Stimulated activated CD8-positive, alpha-beta memory T cell treated with anti-CD3 and anti-CD28 coated beads, Interleukin-4, amount 100 ng/mL, for 24 hours (primary cell): ENCODE measurements around the gene PLCXD3.
"Not testable (repeated sequence)": the region's sequence is repeated elsewhere in the genome, so short reads cannot be mapped to it uniquely, and the experiment has no call there.

ENCODE experiments used
- DNase-seq: peaks from one replicate; pipeline ENCODE4 v3.0.0-alpha.2; 2020; ENCODE audit warnings: low read depth

Gene PLCXD3

GRCh38 chr5:41347569-41347968 is 162.8 kb downstream of the PLCXD3 start:
- no peak for DNase-seq

GRCh38 chr5:41346609-41347008 is 163.8 kb downstream of the PLCXD3 start:
- DNase-seq, result no peak

GRCh38 chr5:41345295-41345694 is 165.1 kb downstream of the PLCXD3 start:
- no peak for DNase-seq

GRCh38 chr5:41339339-41339738 is 171.1 kb downstream of the PLCXD3 start:
- no peak for DNase-seq

- no peak for DNase-seq
Observed at GRCh38 chr5:41338136-41338675, 172.2 kb downstream of the PLCXD3 start.

GRCh38 chr5:41337724-41338123 is 172.7 kb downstream of the PLCXD3 start:
- no peak for DNase-seq

- DNase-seq, result no peak
Observed at GRCh38 chr5:41337216-41337615, 173.2 kb downstream of the PLCXD3 start.

GRCh38 chr5:41336471-41336870 is 173.9 kb downstream of the PLCXD3 start:
- DNase-seq, result no peak

- DNase-seq, result no peak
Observed at GRCh38 chr5:41335596-41336181, 174.7 kb downstream of the PLCXD3 start.

- DNase-seq, result no peak
Observed at GRCh38 chr5:41334758-41335157, 175.6 kb downstream of the PLCXD3 start.

- DNase-seq, result no peak
Observed at GRCh38 chr5:41334221-41334620, 176.2 kb downstream of the PLCXD3 start.

- no peak for DNase-seq
Observed at GRCh38 chr5:41325074-41325473, 185.3 kb downstream of the PLCXD3 start.

GRCh38 chr5:41322826-41323225 is 187.6 kb downstream of the PLCXD3 start:
- DNase-seq, result not testable (repeated sequence)

GRCh38 chr5:41312478-41313060 is 197.8 kb downstream of the PLCXD3 start:
- DNase-seq, result no peak

GRCh38 chr5:41312066-41312465 is 198.3 kb downstream of the PLCXD3 start:
- no peak for DNase-seq

GRCh38 chr5:41309275-41309674 is 201.1 kb downstream of the PLCXD3 start:
- no peak for DNase-seq

- no peak for DNase-seq
Observed at GRCh38 chr5:41306005-41306404, 204.4 kb downstream of the PLCXD3 start.

- no peak for DNase-seq
Observed at GRCh38 chr5:41305056-41305455, 205.3 kb downstream of the PLCXD3 start.

GRCh38 chr5:41296066-41296465 is 214.3 kb downstream of the PLCXD3 start:
- no peak for DNase-seq

- DNase-seq, result no peak
Observed at GRCh38 chr5:41291323-41291722, 219.1 kb downstream of the PLCXD3 start.

- no peak for DNase-seq
Observed at GRCh38 chr5:41290810-41291209, 219.6 kb downstream of the PLCXD3 start.

GRCh38 chr5:41289970-41290464 is 220.4 kb downstream of the PLCXD3 start:
- no peak for DNase-seq

GRCh38 chr5:41286696-41287095 is 223.7 kb downstream of the PLCXD3 start:
- no peak for DNase-seq

- no peak for DNase-seq
Observed at GRCh38 chr5:41286165-41286564, 224.2 kb downstream of the PLCXD3 start.
